GM18499 (cell line): ENCODE measurements around the gene CNBP.
"Not testable (repeated sequence)": the region's sequence is repeated elsewhere in the genome, so short reads cannot be mapped to it uniquely, and the experiment has no call there.

ENCODE experiments used
- ATAC-seq: cut with Tn5 transposase; IDR thresholded peaks from one replicate; pipeline ENCODE4 v1.9.1; 2021; ENCODE audit warnings: moderate number of reproducible peaks; ENCODE audit not compliant: insufficient read depth, unreplicated experiment

The CNBP gene

GRCh38 chr3:129183569-129184395, at the start of gene CNBP:
Gene CNBP (minus strand): TSS chr3:129183896. CDS start chr3:129171757, 12,139 bp downstream.
- peak; percentile 62 for ATAC-seq

GRCh38 chr3:129231331-129232119, 47.8 kb upstream of the CNBP start:
- no peak for ATAC-seq

GRCh38 chr3:129230311-129231019, 46.8 kb upstream of the CNBP start:
- ATAC-seq: no peak

GRCh38 chr3:129228891-129229585, 45.3 kb upstream of the CNBP start:
- ATAC-seq: no peak

- no peak for ATAC-seq
These were observed 42.7 kb upstream of the CNBP start for GRCh38 chr3:129226374-129226773.

- no peak for ATAC-seq
These were observed 41.3 kb upstream of the CNBP start for GRCh38 chr3:129224984-129225393.

- not testable (repeated sequence) for ATAC-seq
These were observed 40.7 kb upstream of the CNBP start for GRCh38 chr3:129224387-129224786.

GRCh38 chr3:129218742-129219141, 35.0 kb upstream of the CNBP start:
- ATAC-seq: no peak

- ATAC-seq: no peak
These were observed 29.5 kb upstream of the CNBP start for GRCh38 chr3:129213238-129213637.

GRCh38 chr3:129211772-129212171, 28.1 kb upstream of the CNBP start:
- ATAC-seq: no peak

GRCh38 chr3:129211345-129211744, 27.6 kb upstream of the CNBP start:
- no peak for ATAC-seq

- ATAC-seq: no peak
These were observed 23.8 kb upstream of the CNBP start for GRCh38 chr3:129207479-129207878.

GRCh38 chr3:129205109-129205832, 21.6 kb upstream of the CNBP start:
- ATAC-seq: no peak

- ATAC-seq: no peak
These were observed 20.8 kb upstream of the CNBP start for GRCh38 chr3:129204473-129204872.

- ATAC-seq: no peak
These were observed 15.7 kb upstream of the CNBP start for GRCh38 chr3:129199366-129199765.

- ATAC-seq: no peak
These were observed 13.6 kb upstream of the CNBP start for GRCh38 chr3:129197321-129197720.

- ATAC-seq: no peak
These were observed 12.9 kb upstream of the CNBP start for GRCh38 chr3:129196601-129197000.

GRCh38 chr3:129195731-129196256, 12.1 kb upstream of the CNBP start:
- no peak for ATAC-seq

GRCh38 chr3:129189793-129190192, 6.1 kb upstream of the CNBP start:
- ATAC-seq: not testable (repeated sequence)
